H9 (cell line): ENCODE measurements around the gene MRPL28. TPM values are rescaled to one million over a fixed set of nuclear protein-coding genes. Genes with fewer than 3 reads are reported as not detected.

Source experiments
- DNase-seq: peaks from one replicate; pipeline ENCODE4 v3.0.0-alpha.2; 2017
- H2AFZ ChIP-seq: one replicate; pipeline ENCODE4 v1.6.1; 2013; ENCODE audit warnings: mild to moderate bottlenecking, low read length, control low read depth, moderate library complexity
- H2AK5ac ChIP-seq: 2 replicates; pipeline ENCODE4 v1.6.1; 2013; ENCODE audit warnings: low read length, control low read depth, mixed read lengths; ENCODE audit not compliant: insufficient read length
- H2BK120ac ChIP-seq: one replicate; pipeline ENCODE4 v1.6.1; 2013; ENCODE audit warnings: low read depth, mild to moderate bottlenecking, low read length, control low read depth, inconsistent platforms; ENCODE audit not compliant: poor library complexity, severe bottlenecking
- H2BK12ac ChIP-seq: 2 replicates; pipeline ENCODE4 v1.6.1; 2013; ENCODE audit warnings: low read length, control low read depth, mixed read lengths, low read depth; ENCODE audit not compliant: insufficient read length
- H2BK15ac ChIP-seq: 2 replicates; pipeline ENCODE4 v1.6.1; 2013; ENCODE audit warnings: low read depth, low read length, control low read depth
- H2BK20ac ChIP-seq: one replicate; pipeline ENCODE4 v1.6.1; 2013; ENCODE audit warnings: low read depth, mild to moderate bottlenecking, low read length, control low read depth, inconsistent platforms; ENCODE audit not compliant: poor library complexity, severe bottlenecking
- H2BK5ac ChIP-seq: 2 replicates; pipeline ENCODE4 v1.6.1; 2013; ENCODE audit warnings: low read length, control low read depth, mixed read lengths; ENCODE audit not compliant: insufficient read length
- H3K14ac ChIP-seq: 2 replicates; pipeline ENCODE4 v1.6.1; 2013; ENCODE audit warnings: low read length, control low read depth; ENCODE audit not compliant: insufficient read depth
- H3K18ac ChIP-seq: 2 replicates; pipeline ENCODE4 v1.6.1; 2013; ENCODE audit warnings: low read depth, mild to moderate bottlenecking, mixed read lengths, low read length, control low read depth; ENCODE audit not compliant: insufficient read length
- H3K23ac ChIP-seq: 2 replicates; pipeline ENCODE4 v1.6.1; 2013; ENCODE audit warnings: low read length, control low read depth, mixed read lengths, low read depth; ENCODE audit not compliant: insufficient read length
- H3K23me2 ChIP-seq: 2 replicates; pipeline ENCODE4 v1.6.1; 2013; ENCODE audit warnings: low read depth, mild to moderate bottlenecking, mixed read lengths, low read length, control low read depth; ENCODE audit not compliant: insufficient read length, poor library complexity, severe bottlenecking
- H3K27ac ChIP-seq: 2 replicates; pipeline ENCODE4 v1.5.1; 2013; ENCODE audit warnings: low read length, control low read depth, mixed read lengths, low read depth; ENCODE audit not compliant: insufficient read length
- H3K27me3 ChIP-seq: 2 replicates; pipeline ENCODE4 v1.6.1; 2013; ENCODE audit warnings: low read length, control low read depth, inconsistent platforms; ENCODE audit not compliant: insufficient read depth
- H3K4ac ChIP-seq: 2 replicates; pipeline ENCODE4 v1.6.1; 2013; ENCODE audit warnings: low read depth, mild to moderate bottlenecking, control low read depth, inconsistent platforms, low read length, moderate library complexity
- H3K4me1 ChIP-seq: 2 replicates; pipeline ENCODE4 v1.6.1; 2013; ENCODE audit warnings: low read length, control low read depth, inconsistent platforms; ENCODE audit not compliant: insufficient read depth
- H3K4me2 ChIP-seq: 2 replicates; pipeline ENCODE4 v1.6.1; 2013; ENCODE audit warnings: low read length, control low read depth, mixed read lengths; ENCODE audit not compliant: insufficient read length, insufficient read depth
- H3K56ac ChIP-seq: 2 replicates; pipeline ENCODE4 v1.6.1; 2013; ENCODE audit warnings: low read depth, mild to moderate bottlenecking, mixed read lengths, low read length, control low read depth; ENCODE audit not compliant: insufficient read length
- H3K79me1 ChIP-seq: 2 replicates; pipeline ENCODE4 v1.6.1; 2013; ENCODE audit warnings: low read depth, mild to moderate bottlenecking, moderate library complexity, low read length, control low read depth, inconsistent platforms; ENCODE audit not compliant: insufficient read depth, poor library complexity, severe bottlenecking
- H3K79me2 ChIP-seq: 2 replicates; pipeline ENCODE4 v1.6.1; 2013; ENCODE audit warnings: low read length, control low read depth, inconsistent platforms; ENCODE audit not compliant: insufficient read depth
- H3K9ac ChIP-seq: 2 replicates; pipeline ENCODE4 v1.6.1; 2013; ENCODE audit warnings: low read length, control low read depth, mixed read lengths; ENCODE audit not compliant: insufficient read length; ENCODE audit errors: extremely low read depth
- H3K9me3 ChIP-seq: one replicate; pipeline ENCODE4 v1.6.1; 2013; ENCODE audit warnings: low read depth, low read length, inconsistent platforms; ENCODE audit not compliant: control insufficient read depth
- H3T11ph ChIP-seq: one replicate; pipeline ENCODE4 v1.6.1; 2013; ENCODE audit warnings: mild to moderate bottlenecking, low read length, control low read depth, inconsistent platforms
- H4K20me1 ChIP-seq: one replicate; pipeline ENCODE4 v1.6.1; 2013; ENCODE audit not compliant: control insufficient read depth, insufficient read length, insufficient read depth
- H4K5ac ChIP-seq: 2 replicates; pipeline ENCODE4 v1.6.1; 2013; ENCODE audit warnings: low read depth, mild to moderate bottlenecking, mixed read lengths, low read length, control low read depth; ENCODE audit not compliant: insufficient read length
- H4K8ac ChIP-seq: replicated peaks from 2 replicates; pipeline ENCODE4 v1.6.1; 2013; ENCODE audit warnings: low read length, control low read depth, mixed read lengths, low read depth; ENCODE audit not compliant: insufficient read length
- H4K91ac ChIP-seq: 2 replicates; pipeline ENCODE4 v1.6.1; 2013; ENCODE audit warnings: low read depth, mild to moderate bottlenecking, moderate library complexity, mixed read lengths, low read length, control low read depth; ENCODE audit not compliant: insufficient read length
- H3K27ac Mint-ChIP-seq, 3 experiments: 2 replicates in 2 of 3; 3 replicates in 1 of 3; pipeline ENCODE4 v1.8.0; 2020 to 2021; ENCODE audit warnings: mixed read lengths in 3 of 3, mild to moderate bottlenecking in 1 of 3, moderate library complexity in 1 of 3
- H3K27me3 Mint-ChIP-seq: 2 replicates; pipeline ENCODE4 v1.8.0; 2021; ENCODE audit warnings: low read depth, mild to moderate bottlenecking, moderate library complexity, mixed read lengths
- H3K36me3 Mint-ChIP-seq, 3 experiments: 2 replicates in 2 of 3; 3 replicates in 1 of 3; pipeline ENCODE4 v1.8.0; 2020 to 2021; ENCODE audit warnings: low read depth in 3 of 3, mixed read lengths in 3 of 3; ENCODE audit not compliant: insufficient read depth in 1 of 3
- H3K4me1 Mint-ChIP-seq, 2 experiments: 2 replicates each; pipeline ENCODE4 v1.8.0; 2020; ENCODE audit warnings: mixed read lengths in 2 of 2
- H3K4me3 Mint-ChIP-seq, 2 experiments: 2 replicates in 1 of 2; 3 replicates in 1 of 2; pipeline ENCODE4 v1.8.0; 2020 to 2021; ENCODE audit warnings: mild to moderate bottlenecking in 2 of 2, mixed read lengths in 2 of 2, moderate library complexity in 1 of 2
- H3K9me3 Mint-ChIP-seq, 2 experiments: 2 replicates in 1 of 2; 3 replicates in 1 of 2; pipeline ENCODE4 v1.8.0; 2020; ENCODE audit warnings: mild to moderate bottlenecking in 2 of 2, mixed read lengths in 2 of 2, moderate library complexity in 1 of 2
- CTCF ChIP-seq: fragments of 200-600 bp; sonication (generic); conservative IDR thresholded peaks from 3 replicates; pipeline ENCODE4 v1.8.0; 2021; ENCODE audit warnings: antibody characterized with exemption, mild to moderate bottlenecking
- WGBS: extraction: QIAGEN DNeasy Blood & Tissue Kit; methylation state at CpG from one replicate; pipeline ENCODE4 v1.1.7; 2013; ENCODE audit warnings: missing lambda C conversion rate, low lambda C conversion rate, mixed read lengths; ENCODE audit not compliant: insufficient read length; ENCODE audit errors: extremely low coverage; 5-methylcytosine and 5-hydroxymethylcytosine counted together
- total RNA-seq: library from RNA; stranded (reverse); gene quantifications from 2 replicates; pipeline ENCODE4 v1.2.1, GENCODE V29; 2021

The MRPL28 gene
- total RNA-seq, 1 experiment from 2014 or later = 154 TPM

GRCh38 chr16:324451-325334 lies 45.6 kb downstream of the MRPL28 start:
- H3K79me1 ChIP-seq = peaks cover 8% of the 10 kb centered on the region
- H3K4me1 ChIP-seq = no peaks in the 10 kb centered on the region
- no peak overlapping the region for H2BK12ac ChIP-seq
- peak overlapping the region in 2 of 3 experiments; percentile 80 to 85; a peak in 3 of 7 replicates for H3K27ac Mint-ChIP-seq
- no peaks in the 10 kb centered on the region for H3K27me3 Mint-ChIP-seq
- no peak overlapping the region for H2BK15ac ChIP-seq
- DNase-seq = no peak
- H2BK20ac ChIP-seq = no peak overlapping the region
- no CpG with 5 or more reads among the region's 55 CpGs for WGBS
- H3K4ac ChIP-seq = no peak overlapping the region; the same call in 1 of the 2 replicates
- no peaks in the 10 kb centered on the region for H3K27me3 ChIP-seq
- H3K9ac ChIP-seq = no peak overlapping the region
- H3K4me2 ChIP-seq = no peak overlapping the region
- H3K4me1 Mint-ChIP-seq = peaks cover 19 to 23% of the 10 kb centered on the region in 2 experiments
- H3K23ac ChIP-seq = no peak overlapping the region
- no peak overlapping the region; a peak in 1 of 5 replicates for H3K4me3 Mint-ChIP-seq
- no peak overlapping the region for H3K14ac ChIP-seq
- H3T11ph ChIP-seq = no peak overlapping the region
- H3K36me3 Mint-ChIP-seq = peaks cover 0 to 6% (median 0%) of the 10 kb centered on the region in 3 experiments; a peak in 3 of 7 replicates
- no peak overlapping the region for H3K27ac ChIP-seq
- H2BK120ac ChIP-seq = no peak overlapping the region
- TF ChIP-seq CTCF = no peak
- H2BK5ac ChIP-seq = no peak overlapping the region
- no peak overlapping the region for H2AFZ ChIP-seq
- H4K20me1 ChIP-seq = no peaks in the 10 kb centered on the region
- no peak overlapping the region for H2AK5ac ChIP-seq
- H3K9me3 Mint-ChIP-seq = no peaks in the 10 kb centered on the region
- H4K8ac ChIP-seq = no peak overlapping the region
- no peaks in the 10 kb centered on the region for H3K23me2 ChIP-seq
- no peak overlapping the region for H3K18ac ChIP-seq
- H4K5ac ChIP-seq = no peak overlapping the region
- no peaks in the 10 kb centered on the region for H3K9me3 ChIP-seq
- H4K91ac ChIP-seq = no peak overlapping the region
- no peak overlapping the region for H3K56ac ChIP-seq
- peaks cover 4% of the 10 kb centered on the region; the same call in 1 of the 2 replicates for H3K79me2 ChIP-seq
